Stomach (tissue), 4 donors: ENCODE data around the gene RANBP17.

Source experiments
- CTCF ChIP-seq, 7 experiments: fragments of 450-650 bp in 4 of 7; fragments of 200-600 bp in 3 of 7; sonication (generic) in 3 of 7; IDR thresholded peaks; one replicate each; pipeline ENCODE4 v1.5.1; 2016 to 2019; ENCODE audit warnings: antibody characterized with exemption in 7 of 7, control low read depth in 2 of 7, mild to moderate bottlenecking in 1 of 7
- EP300 ChIP-seq: sonication (generic); formaldehyde crosslinking; IDR thresholded peaks from one replicate; pipeline ENCODE4 v1.6.1; 2017; ENCODE audit warnings: antibody characterized with exemption

DNA sequence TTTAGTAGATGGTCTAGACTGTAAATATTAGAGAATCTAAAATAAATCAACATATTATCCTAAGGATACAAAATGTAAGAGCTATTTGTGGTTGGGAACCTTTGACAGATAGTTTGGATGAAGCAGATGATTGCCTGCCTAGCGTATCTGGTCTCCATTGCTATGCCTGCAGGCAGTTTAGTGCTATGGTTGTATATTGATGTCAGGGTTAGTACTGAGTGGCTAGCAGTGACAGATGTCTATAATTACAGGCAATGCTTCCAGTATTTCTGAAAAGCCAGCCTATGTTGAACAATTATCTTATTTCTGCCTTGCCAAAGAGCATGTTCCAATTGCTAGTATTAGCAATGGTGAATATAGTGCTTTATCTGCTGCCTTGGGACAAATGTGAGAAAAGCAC lies 296.0 kb downstream of the RANBP17 start:
- TF ChIP-seq CTCF (IDR thresholded peaks at IDR 0.05) (no peak), EP300 (no peak)
